Right lobe of liver (tissue), 4 donors: ENCODE data around the gene KLLN.
"Not testable (repeated sequence)": the region's sequence is repeated elsewhere in the genome, so short reads cannot be mapped to it uniquely, and the experiment has no call there.

ENCODE experiments used
- CTCF ChIP-seq, 4 donors: fragments of 200-600 bp in 3 of 4; fragments of 450-650 bp in 1 of 4; IDR thresholded peaks; one replicate each; pipeline versions ENCODE4 v1.5.1 to v1.8.0; 2016 to 2022; ENCODE audit warnings: antibody characterized with exemption in 4 of 4, mild to moderate bottlenecking in 2 of 4
- POLR2A ChIP-seq: fragments of 450-650 bp; IDR thresholded peaks from one replicate; pipeline ENCODE4 v1.6.1; 2017; ENCODE audit warnings: antibody characterized with exemption, mild to moderate bottlenecking
- donor health status: DM: no; HTN: no; CAD: no.
- donor health status: DM: no; HTN: no; CAD: no.
- donor health status: DM: no; HTN: yes; CAD: no.

DNA sequence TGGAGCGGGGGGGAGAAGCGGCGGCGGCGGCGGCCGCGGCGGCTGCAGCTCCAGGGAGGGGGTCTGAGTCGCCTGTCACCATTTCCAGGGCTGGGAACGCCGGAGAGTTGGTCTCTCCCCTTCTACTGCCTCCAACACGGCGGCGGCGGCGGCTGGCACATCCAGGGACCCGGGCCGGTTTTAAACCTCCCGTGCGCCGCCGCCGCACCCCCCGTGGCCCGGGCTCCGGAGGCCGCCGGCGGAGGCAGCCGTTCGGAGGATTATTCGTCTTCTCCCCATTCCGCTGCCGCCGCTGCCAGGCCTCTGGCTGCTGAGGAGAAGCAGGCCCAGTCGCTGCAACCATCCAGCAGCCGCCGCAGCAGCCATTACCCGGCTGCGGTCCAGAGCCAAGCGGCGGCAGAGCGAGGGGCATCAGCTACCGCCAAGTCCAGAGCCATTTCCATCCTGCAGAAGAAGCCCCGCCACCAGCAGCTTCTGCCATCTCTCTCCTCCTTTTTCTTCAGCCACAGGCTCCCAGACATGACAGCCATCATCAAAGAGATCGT lies 690 bp upstream of the KLLN start:
- TF ChIP-seq CTCF (IDR thresholded peaks at IDR 0.05); POLR2A: not testable (repeated sequence)
